Hepatic stellate cell (primary cell): Measurements from ENCODE around the gene NDUFS6.
"Not testable (repeated sequence)": the region's sequence is repeated elsewhere in the genome, so short reads cannot be mapped to it uniquely, and the experiment has no call there.

Experiments used
- DNase-seq: peaks from one replicate; pipeline ENCODE4 v3.0.0; 2011; ENCODE audit warnings: low spot score

Gene NDUFS6

GRCh38 chr5:1834022-1834551, 32.9 kb downstream of the NDUFS6 start:
- DNase-seq: no peak

- no peak for DNase-seq
Observed at GRCh38 chr5:1834721-1835429, 33.7 kb downstream of the NDUFS6 start.

DNA sequence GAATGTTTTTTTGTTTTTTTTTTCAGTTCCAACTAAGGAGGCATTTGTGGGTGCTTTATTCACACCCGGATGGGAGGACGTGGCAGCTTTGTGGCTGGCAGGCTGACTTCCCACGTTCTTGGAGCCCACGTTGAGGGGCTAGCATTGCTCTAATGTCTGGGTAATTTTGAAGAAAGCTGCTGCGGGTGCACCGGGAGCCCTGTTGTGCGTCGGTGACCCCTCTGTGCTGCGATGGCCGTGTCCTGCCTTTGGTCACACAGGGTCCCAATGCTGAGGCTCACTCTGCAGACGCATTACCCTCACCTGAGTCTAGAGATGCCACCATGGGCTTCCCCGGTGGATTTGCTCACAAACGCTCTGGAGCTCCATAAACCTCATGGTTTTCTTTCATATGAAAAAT, 34.2 kb downstream of the NDUFS6 start:
- DNase-seq: no peak

GRCh38 chr5:1836176-1836890, 35.1 kb downstream of the NDUFS6 start:
- no peak for DNase-seq

- no peak for DNase-seq
Observed at GRCh38 chr5:1836891-1837880, 36.0 kb downstream of the NDUFS6 start.

DNA sequence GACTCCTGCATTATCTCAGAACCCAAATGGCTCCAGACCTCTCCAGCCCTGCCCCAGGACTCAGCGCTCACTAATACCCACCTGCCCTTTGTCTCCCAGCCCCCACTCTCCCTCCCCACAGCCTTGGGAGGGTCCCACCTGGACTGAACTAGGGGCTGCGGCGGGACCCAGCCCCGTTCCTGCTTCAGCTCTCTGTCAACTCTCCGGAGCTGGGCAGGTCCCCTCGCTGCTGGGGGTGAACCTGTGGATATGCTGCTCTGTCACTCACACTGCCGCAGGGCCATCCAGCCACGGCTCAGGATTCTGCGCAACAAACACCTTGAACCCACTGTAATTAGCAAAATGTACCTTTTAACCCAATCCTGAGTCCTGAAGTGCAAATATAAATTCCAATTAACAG, 36.8 kb downstream of the NDUFS6 start:
- DNase-seq: no peak

DNA sequence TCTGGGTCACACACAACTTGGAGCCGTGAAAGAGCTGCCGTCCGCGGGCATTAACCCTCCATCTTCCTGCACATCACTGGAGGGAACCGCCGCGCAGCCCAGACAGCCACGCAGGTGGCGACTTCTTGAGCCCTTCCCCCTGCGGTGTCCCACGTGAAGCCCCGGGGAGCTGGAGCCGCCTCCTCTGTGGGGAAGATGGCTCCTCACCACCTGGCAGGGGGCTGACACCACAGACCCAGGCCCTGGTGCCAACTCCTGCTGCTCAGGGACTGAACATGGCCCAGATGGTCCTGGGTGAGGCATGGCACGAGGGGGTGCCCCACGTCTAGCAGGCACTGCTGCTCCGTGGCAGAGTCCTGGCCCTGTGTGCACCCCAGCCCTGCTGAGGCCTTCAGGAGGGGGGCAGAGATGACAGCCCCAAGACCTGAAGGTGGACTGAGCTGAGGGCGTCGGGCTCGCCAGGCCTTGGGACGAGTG, 38.9 kb downstream of the NDUFS6 start:
- DNase-seq: no peak

GRCh38 chr5:1840741-1841521, 39.7 kb downstream of the NDUFS6 start:
- DNase-seq: no peak

GRCh38 chr5:1842004-1842819, 41.0 kb downstream of the NDUFS6 start:
- no peak for DNase-seq

GRCh38 chr5:1843761-1844160, 42.6 kb downstream of the NDUFS6 start:
- not testable (repeated sequence) for DNase-seq

DNA sequence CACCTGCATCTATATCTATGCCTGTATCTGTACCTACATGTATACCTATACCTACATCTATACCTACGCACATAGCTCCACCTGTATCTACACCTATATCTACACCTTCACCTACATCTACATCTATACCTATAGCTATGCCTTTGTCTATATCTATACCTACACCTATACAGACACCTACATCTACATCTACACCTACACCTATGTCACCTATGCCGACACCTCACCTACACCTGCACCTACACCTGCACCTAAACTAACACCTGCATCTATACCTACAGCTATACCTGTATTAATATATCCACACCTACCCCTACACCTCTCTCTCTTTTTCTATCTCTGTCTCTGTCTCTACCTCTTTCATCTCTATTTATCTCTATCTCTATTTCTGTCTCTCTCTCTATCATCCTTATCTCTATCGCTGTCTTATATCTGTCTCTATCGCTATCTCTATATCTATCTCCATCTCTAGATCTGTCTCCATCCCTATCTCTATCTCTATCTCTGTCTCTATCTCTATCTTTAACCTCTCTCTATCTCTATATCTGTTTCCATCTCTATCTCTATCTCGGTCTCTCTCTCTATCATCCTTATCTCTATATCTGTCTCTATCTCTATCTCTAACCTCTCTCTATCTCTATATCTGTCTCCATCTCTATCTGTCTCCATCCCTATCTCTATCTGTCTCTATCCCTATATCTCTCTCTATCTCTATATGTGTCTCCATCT, 43.7 kb downstream of the NDUFS6 start:
- no peak for DNase-seq

DNA sequence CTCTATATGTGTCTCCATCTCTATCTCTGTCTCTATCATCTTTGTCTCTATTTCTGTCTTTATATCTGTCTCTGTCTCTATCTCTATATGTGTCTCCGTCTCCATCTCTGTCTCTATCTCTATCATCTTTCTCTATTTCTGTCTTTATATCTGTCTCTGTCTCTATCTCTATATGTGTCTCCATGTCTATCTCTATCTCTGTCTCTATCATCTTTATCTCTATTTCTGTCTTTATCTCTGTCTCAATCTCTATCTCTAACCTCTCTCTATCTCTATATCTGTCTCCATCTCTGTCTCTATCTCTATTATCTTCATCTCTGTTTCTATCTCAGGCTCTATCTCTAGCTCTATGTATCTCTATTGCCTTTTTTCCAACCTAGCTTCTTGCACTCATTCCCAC, 44.5 kb downstream of the NDUFS6 start:
- no peak for DNase-seq

DNA sequence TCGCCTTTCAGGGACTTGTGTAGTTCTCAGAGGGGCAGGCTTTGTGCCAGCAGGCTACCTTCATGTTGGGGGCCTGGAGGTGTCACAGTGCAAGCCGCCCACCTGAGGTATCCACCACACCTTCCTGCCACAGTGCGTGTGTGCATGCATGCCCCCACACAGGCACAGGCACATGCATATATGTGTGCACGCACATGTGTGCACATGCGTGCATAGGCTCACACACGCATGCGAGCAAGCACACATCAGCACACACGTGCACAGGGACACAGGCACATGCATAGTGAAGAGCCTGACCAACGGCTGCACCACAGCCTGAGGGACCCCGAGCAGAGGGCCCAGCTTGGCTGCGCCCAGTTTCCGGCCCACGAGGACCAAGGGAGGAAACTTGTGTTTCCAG, 45.4 kb downstream of the NDUFS6 start:
- DNase-seq: no peak

DNA sequence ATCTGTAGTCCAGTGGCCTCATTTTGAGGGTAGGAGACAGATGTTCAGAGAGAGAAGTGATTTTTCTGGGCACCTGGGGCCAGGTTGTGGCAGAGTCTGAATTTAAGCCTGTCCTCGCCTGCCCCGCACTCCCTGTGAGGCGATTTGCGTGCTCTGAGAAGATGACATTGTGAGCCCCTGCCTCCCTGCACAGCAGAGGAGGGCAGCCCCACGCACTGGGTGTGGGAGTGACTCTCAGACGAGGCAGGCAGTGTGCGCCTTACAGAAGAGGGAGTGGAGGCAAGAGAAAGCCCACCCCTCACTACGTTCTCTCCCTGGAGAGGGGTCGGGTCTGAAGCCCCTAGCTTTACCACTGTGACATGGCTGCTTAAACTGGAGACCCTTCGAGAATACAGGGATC, 45.8 kb downstream of the NDUFS6 start:
- DNase-seq: no peak

DNA sequence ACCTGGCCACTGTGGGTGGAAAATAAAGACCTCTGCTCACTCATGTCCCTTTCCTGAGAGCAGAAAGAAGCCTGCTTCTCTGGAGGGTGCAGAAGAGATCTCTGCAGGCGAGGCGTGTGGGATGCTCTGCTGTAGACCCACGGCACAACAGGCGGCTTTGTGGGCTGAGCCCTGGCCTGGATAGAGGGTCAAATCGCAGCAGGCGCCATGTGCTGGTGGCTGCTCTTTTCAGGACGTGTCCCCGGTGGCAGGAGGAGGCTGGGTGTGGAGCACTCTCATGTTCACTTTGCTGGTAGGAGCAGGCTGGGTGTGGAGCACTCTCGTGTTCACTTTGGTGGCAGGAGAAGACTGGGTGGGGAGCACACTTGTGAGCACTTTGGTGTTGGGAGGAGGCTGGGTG, 46.4 kb downstream of the NDUFS6 start:
- DNase-seq: no peak

GRCh38 chr5:1850324-1851154, 49.3 kb downstream of the NDUFS6 start:
- DNase-seq: no peak

DNA sequence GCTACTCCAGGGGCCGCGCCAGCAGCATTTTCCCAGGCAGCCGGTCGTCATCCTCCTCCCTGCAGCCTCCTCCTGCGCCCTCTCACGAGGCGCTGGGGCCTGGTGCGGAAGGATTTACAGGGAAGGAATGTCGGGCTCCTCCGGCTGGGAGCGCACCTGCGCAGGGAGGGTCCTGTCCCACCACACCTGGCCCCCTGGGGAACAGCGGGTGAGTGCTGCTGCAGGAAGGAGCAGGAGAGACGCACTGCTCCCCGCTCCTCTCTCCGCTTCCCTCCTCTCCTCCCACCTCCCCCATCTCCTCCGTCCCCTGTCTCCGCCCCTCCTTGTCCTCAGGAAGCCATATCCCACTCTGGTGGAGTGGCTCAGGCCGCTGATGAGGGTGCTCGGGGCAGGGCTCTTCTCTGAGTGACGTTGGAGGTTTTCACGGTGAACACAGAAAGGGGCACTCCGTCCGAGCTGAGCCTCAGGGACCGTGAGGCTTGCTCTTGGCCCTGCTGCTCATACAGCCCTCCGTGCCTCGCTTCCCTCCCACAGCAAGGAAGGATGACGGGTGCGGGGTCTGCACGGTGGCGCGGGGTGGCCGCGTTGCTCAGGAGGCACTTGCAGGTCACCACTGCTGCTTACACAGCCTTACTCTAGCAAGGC, 50.2 kb downstream of the NDUFS6 start:
- no peak for DNase-seq

DNA sequence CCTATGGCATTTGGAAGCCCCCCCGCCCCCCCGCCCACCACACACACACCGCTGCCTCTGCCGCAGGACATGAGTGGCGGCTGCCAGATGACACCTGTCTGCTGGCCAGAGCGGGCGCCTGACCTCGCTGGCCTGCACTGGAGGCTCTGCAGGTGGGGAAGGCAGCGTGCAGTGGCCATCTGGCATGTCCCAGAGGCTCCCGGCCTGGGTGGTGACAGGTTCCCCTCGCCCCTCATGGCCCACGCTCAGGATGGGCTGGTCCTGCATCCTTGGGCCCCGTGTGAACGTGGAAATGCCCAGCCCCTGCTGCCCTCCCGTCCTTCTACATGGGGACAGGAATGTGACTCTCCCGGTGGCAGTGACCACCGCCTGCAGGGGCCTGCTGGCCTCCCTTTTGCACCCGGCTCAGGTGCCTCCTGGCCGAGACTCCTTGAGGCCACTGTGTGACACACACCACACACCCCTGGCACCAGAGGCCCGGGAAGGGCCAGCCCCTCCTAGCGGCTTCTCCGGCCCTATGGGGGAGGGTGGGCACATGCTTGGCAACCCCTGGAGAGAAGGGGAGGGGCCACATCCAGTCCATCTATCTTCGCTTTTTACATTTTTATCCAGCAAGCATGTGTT, 51.2 kb downstream of the NDUFS6 start:
- no peak for DNase-seq
